Right lobe of liver (tissue), 6 donors: ENCODE measurements around the gene TRAIP. TPM values are rescaled to one million over a fixed set of nuclear protein-coding genes. Genes with fewer than 3 reads are reported as not detected.

Experiments
- ATAC-seq, 4 donors: fragments of 200-7000 bp; cut with Tn5 transposase; one replicate each; pipeline ENCODE4 v1.9.1; 2020; ENCODE audit warnings: mild to moderate bottlenecking in 4 of 4, moderate library complexity in 4 of 4
- DNase-seq, 3 donors: peaks; one replicate each; pipeline ENCODE4 v3.0.0-alpha.2; 2020
- H3K27ac ChIP-seq, 3 donors: fragments of 200-600 bp; one replicate each; pipeline ENCODE4 v1.8.0; 2022
- H3K27me3 ChIP-seq, 2 donors: fragments of 200-600 bp; one replicate each; pipeline ENCODE4 v1.8.0; 2022
- H3K36me3 ChIP-seq, 4 donors: fragments of 200-600 bp; sonication (generic) in 1 of 4; one replicate each; pipeline versions ENCODE4 v1.5.1 to v1.8.0; 2017 to 2022; ENCODE audit warnings: control low read depth in 1 of 4
- H3K4me1 ChIP-seq, 4 donors: fragments of 200-600 bp; sonication (generic) in 1 of 4; one replicate each; pipeline versions ENCODE4 v1.5.1 to v1.8.0; 2017 to 2022; ENCODE audit warnings: control low read depth in 1 of 4
- H3K4me3 ChIP-seq, 3 donors: fragments of 200-600 bp; one replicate each; pipeline ENCODE4 v1.8.0; 2022
- H3K9me3 ChIP-seq, 4 donors: fragments of 200-600 bp; sonication (generic) in 1 of 4; one replicate each; pipeline versions ENCODE4 v1.5.1 to v1.8.0; 2017 to 2022; ENCODE audit warnings: control low read depth in 1 of 4
- CTCF ChIP-seq, 4 donors: fragments of 200-600 bp in 3 of 4; fragments of 450-650 bp in 1 of 4; IDR thresholded peaks; one replicate each; pipeline versions ENCODE4 v1.5.1 to v1.8.0; 2016 to 2022; ENCODE audit warnings: antibody characterized with exemption in 4 of 4, mild to moderate bottlenecking in 2 of 4
- POLR2A ChIP-seq: fragments of 450-650 bp; IDR thresholded peaks from one replicate; pipeline ENCODE4 v1.6.1; 2017; ENCODE audit warnings: antibody characterized with exemption, mild to moderate bottlenecking
- WGBS: methylation state at CpG from one replicate; pipeline ENCODE4 v1.1.6; 2018; ENCODE audit warnings: low coverage, low lambda C conversion rate; ENCODE audit not compliant: insufficient coverage; ENCODE audit errors: missing lambda C conversion rate; 5-methylcytosine and 5-hydroxymethylcytosine counted together
- intact Hi-C, 2 donors: fragments of 100-400 bp; cut with DNase I; formaldehyde crosslinking; loops; one replicate each; pipeline versions ENCODE4 v1.11.2 to v1.14.1; 2022
- total RNA-seq, 6 experiments: library from RNA; depleted of rRNA in 2 of 6; stranded (reverse); fragments of >200 nt in 2 of 6; fragmentation: NEBNext Ultra II Directional in 3 of 6; extraction: Animal tissue kit (Norgen Biotek cat#: 25700) in 3 of 6; gene quantifications; one replicate each; pipeline versions ENCODE4 v1.1.0 to v1.2.4, GENCODE V29; 2016 to 2023
- donor health status: DM: no; HTN: yes; CAD: no.
- donor health status: DM: no; HTN: no; CAD: no.
- donor health status: DM: no; HTN: no; CAD: no.
- donor health status: DM: no; HTN: yes; CAD: no.
- donor health status: DM: no; HTN: yes; CAD: no.

TRAIP gene
- total RNA-seq, 6 experiments from 2014 or later, result 0.55 to 3.1 (median 0.98) TPM

GRCh38 chr3:49876567-49876966 is 20.2 kb upstream of the TRAIP start:
- Histone ChIP-seq H3K36me3 (no peaks in the 10 kb centered on the region), H3K4me1 (no peaks in the 10 kb centered on the region), H3K27me3 (no peaks in the 10 kb centered on the region), H3K4me3 (no peak overlapping the region), H3K9me3 (no peaks in the 10 kb centered on the region), H3K27ac (no peak overlapping the region)
- ATAC-seq, result no peak
- no CpG with 5 or more reads among the region's 5 CpGs for WGBS
- DNase-seq, result no peak
- TF ChIP-seq CTCF (IDR thresholded peaks at IDR 0.05) (no peak), POLR2A (no peak)
- intact Hi-C loops, result no loop called here

GRCh38 chr3:49873623-49874022 is 17.3 kb upstream of the TRAIP start:
- intact Hi-C loops, result no loop called here
- peaks cover 0 to 5% of the 10 kb centered on the region in 2 donors for H3K27me3 ChIP-seq
- H3K9me3 ChIP-seq, result no peaks in the 10 kb centered on the region
- peaks cover 0 to 8% (median 0%) of the 10 kb centered on the region in 4 donors for H3K4me1 ChIP-seq
- DNase-seq, result peak in 1 of 3 donors; percentile 56
- 20% methylated on average over 1 of the region's 8 CpGs for WGBS
- TF ChIP-seq POLR2A (no peak), CTCF (IDR thresholded peaks at IDR 0.05) (no peak)
- ATAC-seq, result peak; percentile 34 to 88 (median 50)
- H3K36me3 ChIP-seq, result no peaks in the 10 kb centered on the region
- no peak overlapping the region for H3K4me3 ChIP-seq
- no peak overlapping the region for H3K27ac ChIP-seq

GRCh38 chr3:49872801-49873281 is 16.5 kb upstream of the TRAIP start:
- no peak overlapping the region for H3K27ac ChIP-seq
- no peaks in the 10 kb centered on the region for H3K9me3 ChIP-seq
- no CpG with 5 or more reads among the region's 4 CpGs for WGBS
- no peak overlapping the region for H3K4me3 ChIP-seq
- TF ChIP-seq CTCF (IDR thresholded peaks at IDR 0.05), result no peak
- TF ChIP-seq POLR2A, result no peak
- intact Hi-C loops, result no loop called here
- no peaks in the 10 kb centered on the region for H3K36me3 ChIP-seq
- DNase-seq (no peak), ATAC-seq (no peak)
- peaks cover 0 to 5% of the 10 kb centered on the region in 2 donors for H3K27me3 ChIP-seq
- peaks cover 0 to 8% (median 0%) of the 10 kb centered on the region in 4 donors for H3K4me1 ChIP-seq

- no peak for TF ChIP-seq POLR2A
- no peak for TF ChIP-seq CTCF (IDR thresholded peaks at IDR 0.05)
- Histone ChIP-seq H3K36me3 (no peaks in the 10 kb centered on the region), H3K27ac (no peak overlapping the region), H3K9me3 (no peaks in the 10 kb centered on the region), H3K4me1 (peaks cover 0 to 8% (median 0%) of the 10 kb centered on the region in 4 donors), H3K27me3 (peaks cover 0 to 5% of the 10 kb centered on the region in 2 donors), H3K4me3 (no peak overlapping the region)
- ATAC-seq (no peak), DNase-seq (no peak)
- 50% methylated on average over 4 of the region's 10 CpGs for WGBS
- intact Hi-C loops, result no loop called here
Measured at GRCh38 chr3:49871531-49872153, 15.3 kb upstream of the TRAIP start.
